Hippocampal formation (tissue), 2 donors: ENCODE data around the gene CLCN3.
"Not testable (repeated sequence)": the region's sequence is repeated elsewhere in the genome, so short reads cannot be mapped to it uniquely, and the experiment has no call there.

Experiments used
- DNase-seq, 2 donors: peaks; one replicate each; lab custom pipeline; 2025; lab: John Stamatoyannopoulos, UW

Gene CLCN3

GRCh38 chr4:169657470-169658107 lies 37.2 kb downstream of the CLCN3 start:
- no peak for DNase-seq

GRCh38 chr4:169658196-169658595 lies 37.8 kb downstream of the CLCN3 start:
- DNase-seq = no peak

GRCh38 chr4:169658975-169659715 lies 38.8 kb downstream of the CLCN3 start:
- DNase-seq = peak in 1 of 2 donors; percentile 38

GRCh38 chr4:169659716-169660670 lies 39.6 kb downstream of the CLCN3 start:
- peak; percentile 39 to 91 for DNase-seq

GRCh38 chr4:169660929-169661328 lies 40.6 kb downstream of the CLCN3 start:
- DNase-seq = no peak

GRCh38 chr4:169661761-169662160 lies 41.4 kb downstream of the CLCN3 start:
- DNase-seq = no peak

- no peak for DNase-seq
Measured at GRCh38 chr4:169662206-169662605, 41.8 kb downstream of the CLCN3 start.

GRCh38 chr4:169663402-169663801 lies 43.0 kb downstream of the CLCN3 start:
- no peak for DNase-seq

GRCh38 chr4:169663831-169664230 lies 43.5 kb downstream of the CLCN3 start:
- DNase-seq = no peak

GRCh38 chr4:169664615-169665014 lies 44.2 kb downstream of the CLCN3 start:
- no peak for DNase-seq

GRCh38 chr4:169665046-169665737 lies 44.8 kb downstream of the CLCN3 start:
- no peak for DNase-seq

GRCh38 chr4:169668069-169668721 lies 47.8 kb downstream of the CLCN3 start:
- DNase-seq = no peak

GRCh38 chr4:169675825-169676224 lies 55.4 kb downstream of the CLCN3 start:
- no peak for DNase-seq

GRCh38 chr4:169677150-169677748 lies 56.9 kb downstream of the CLCN3 start:
- no peak for DNase-seq

- DNase-seq = not testable (repeated sequence)
Measured at GRCh38 chr4:169678486-169678885, 58.1 kb downstream of the CLCN3 start.

- not testable (repeated sequence) for DNase-seq
Measured at GRCh38 chr4:169678951-169679591, 58.7 kb downstream of the CLCN3 start.

GRCh38 chr4:169682372-169683047 lies 62.1 kb downstream of the CLCN3 start:
- DNase-seq = no peak

- no peak for DNase-seq
Measured at GRCh38 chr4:169689681-169690080, 69.3 kb downstream of the CLCN3 start.

- DNase-seq = no peak
Measured at GRCh38 chr4:169690787-169691186, 70.4 kb downstream of the CLCN3 start.

GRCh38 chr4:169698331-169698730 lies 78.0 kb downstream of the CLCN3 start:
- DNase-seq = no peak
